ENCODE data around the gene AAMDC. TPM values are rescaled to one million over a fixed set of nuclear protein-coding genes. Genes with fewer than 3 reads are reported as not detected.
"Not testable (repeated sequence)": the region's sequence is repeated elsewhere in the genome, so short reads cannot be mapped to it uniquely, and the experiment has no call there.

Gene AAMDC
- polyA plus RNA-seq, 1 donor from 2014 or later = 9.7 TPM

DNA sequence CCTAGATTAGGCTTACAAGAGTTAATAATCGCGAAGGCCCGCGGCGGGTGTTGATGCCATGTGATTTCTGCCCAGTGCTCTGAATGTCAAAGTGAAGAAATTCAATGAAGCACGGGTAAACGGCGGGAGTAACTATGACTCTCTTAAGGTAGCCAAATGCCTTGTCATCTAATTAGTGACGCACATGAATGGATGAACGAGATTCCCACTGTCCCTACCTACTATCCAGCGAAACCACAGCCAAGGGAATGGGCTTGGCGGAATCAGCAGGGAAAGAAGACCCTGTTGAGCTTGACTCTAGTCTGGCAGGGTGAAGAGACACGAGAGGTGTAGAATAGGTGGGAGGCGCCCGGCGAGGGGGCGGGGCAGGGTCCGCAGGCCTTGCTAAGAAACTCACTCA is 65.5 kb downstream of the AAMDC start:
- TF ChIP-seq EP300 (conservative IDR thresholded peaks at IDR 0.05; ENCODE audit: poor library complexity, severe bottlenecking) = no peak
- no peak for TF ChIP-seq POLR2AphosphoS5 (IDR thresholded peaks at IDR 0.05)
- TF ChIP-seq, protein P1, sequence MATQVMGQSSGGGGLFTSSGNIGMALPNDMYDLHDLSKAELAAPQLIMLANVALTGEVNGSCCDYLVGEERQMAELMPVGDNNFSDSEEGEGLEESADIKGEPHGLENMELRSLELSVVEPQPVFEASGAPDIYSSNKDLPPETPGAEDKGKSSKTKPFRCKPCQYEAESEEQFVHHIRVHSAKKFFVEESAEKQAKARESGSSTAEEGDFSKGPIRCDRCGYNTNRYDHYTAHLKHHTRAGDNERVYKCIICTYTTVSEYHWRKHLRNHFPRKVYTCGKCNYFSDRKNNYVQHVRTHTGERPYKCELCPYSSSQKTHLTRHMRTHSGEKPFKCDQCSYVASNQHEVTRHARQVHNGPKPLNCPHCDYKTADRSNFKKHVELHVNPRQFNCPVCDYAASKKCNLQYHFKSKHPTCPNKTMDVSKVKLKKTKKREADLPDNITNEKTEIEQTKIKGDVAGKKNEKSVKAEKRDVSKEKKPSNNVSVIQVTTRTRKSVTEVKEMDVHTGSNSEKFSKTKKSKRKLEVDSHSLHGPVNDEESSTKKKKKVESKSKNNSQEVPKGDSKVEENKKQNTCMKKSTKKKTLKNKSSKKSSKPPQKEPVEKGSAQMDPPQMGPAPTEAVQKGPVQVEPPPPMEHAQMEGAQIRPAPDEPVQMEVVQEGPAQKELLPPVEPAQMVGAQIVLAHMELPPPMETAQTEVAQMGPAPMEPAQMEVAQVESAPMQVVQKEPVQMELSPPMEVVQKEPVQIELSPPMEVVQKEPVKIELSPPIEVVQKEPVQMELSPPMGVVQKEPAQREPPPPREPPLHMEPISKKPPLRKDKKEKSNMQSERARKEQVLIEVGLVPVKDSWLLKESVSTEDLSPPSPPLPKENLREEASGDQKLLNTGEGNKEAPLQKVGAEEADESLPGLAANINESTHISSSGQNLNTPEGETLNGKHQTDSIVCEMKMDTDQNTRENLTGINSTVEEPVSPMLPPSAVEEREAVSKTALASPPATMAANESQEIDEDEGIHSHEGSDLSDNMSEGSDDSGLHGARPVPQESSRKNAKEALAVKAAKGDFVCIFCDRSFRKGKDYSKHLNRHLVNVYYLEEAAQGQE (IDR thresholded peaks at IDR 0.05; ENCODE audit: borderline replicate concordance) = no peak
- TF ChIP-seq RAD21 (conservative IDR thresholded peaks at IDR 0.05) = no peak
- TF ChIP-seq SMC3 (conservative IDR thresholded peaks at IDR 0.05; ENCODE audit: poor library complexity) = no peak
- no peak for TF ChIP-seq MXI1 (conservative IDR thresholded peaks at IDR 0.05; ENCODE audit: poor library complexity, severe bottlenecking)
- no peak for TF ChIP-seq TAF1 (IDR thresholded peaks at IDR 0.05; ENCODE audit: low read depth)
- no peak for TF ChIP-seq EZH2 (IDR thresholded peaks at IDR 0.05; ENCODE audit: borderline replicate concordance, insufficient read depth, low read length, poor library complexity, severe bottlenecking)
- TF ChIP-seq, protein P2, sequence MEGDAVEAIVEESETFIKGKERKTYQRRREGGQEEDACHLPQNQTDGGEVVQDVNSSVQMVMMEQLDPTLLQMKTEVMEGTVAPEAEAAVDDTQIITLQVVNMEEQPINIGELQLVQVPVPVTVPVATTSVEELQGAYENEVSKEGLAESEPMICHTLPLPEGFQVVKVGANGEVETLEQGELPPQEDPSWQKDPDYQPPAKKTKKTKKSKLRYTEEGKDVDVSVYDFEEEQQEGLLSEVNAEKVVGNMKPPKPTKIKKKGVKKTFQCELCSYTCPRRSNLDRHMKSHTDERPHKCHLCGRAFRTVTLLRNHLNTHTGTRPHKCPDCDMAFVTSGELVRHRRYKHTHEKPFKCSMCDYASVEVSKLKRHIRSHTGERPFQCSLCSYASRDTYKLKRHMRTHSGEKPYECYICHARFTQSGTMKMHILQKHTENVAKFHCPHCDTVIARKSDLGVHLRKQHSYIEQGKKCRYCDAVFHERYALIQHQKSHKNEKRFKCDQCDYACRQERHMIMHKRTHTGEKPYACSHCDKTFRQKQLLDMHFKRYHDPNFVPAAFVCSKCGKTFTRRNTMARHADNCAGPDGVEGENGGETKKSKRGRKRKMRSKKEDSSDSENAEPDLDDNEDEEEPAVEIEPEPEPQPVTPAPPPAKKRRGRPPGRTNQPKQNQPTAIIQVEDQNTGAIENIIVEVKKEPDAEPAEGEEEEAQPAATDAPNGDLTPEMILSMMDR (IDR thresholded peaks at IDR 0.05; ENCODE audit: poor library complexity, severe bottlenecking) = no peak
- H3F3A ChIP-seq (ENCODE audit: insufficient read depth, low read length, poor library complexity, severe bottlenecking) = no peaks in the 10 kb centered on the region
- H3K9me3 ChIP-seq (ENCODE audit: low read length) = no peaks in the 10 kb centered on the region
- no peak overlapping the region for H3K4me3 ChIP-seq (ENCODE audit: low read length)
- no peaks in the 10 kb centered on the region for H3K9me2 ChIP-seq (ENCODE audit: insufficient read depth, low read length)
- H3K27me3 ChIP-seq (ENCODE audit: insufficient read depth, low read depth, low read length) = no peaks in the 10 kb centered on the region
- H2AFZ ChIP-seq (ENCODE audit: low read depth, low read length) = no peak overlapping the region
- H4K20me1 ChIP-seq (ENCODE audit: insufficient read depth) = no peaks in the 10 kb centered on the region
- H3K9ac ChIP-seq (ENCODE audit: low read length) = no peak overlapping the region
- no peak overlapping the region for H3K27ac ChIP-seq (ENCODE audit: low read length)
- no peak overlapping the region for H3K4me2 ChIP-seq (ENCODE audit: low read length)
- no peaks in the 10 kb centered on the region for H3K36me3 ChIP-seq (ENCODE audit: insufficient read depth, low read length)
- no peaks in the 10 kb centered on the region for H3K79me2 ChIP-seq (replicated peaks; ENCODE audit: insufficient read depth, low read length)

GRCh38 chr11:77889045-77889444 is 68.1 kb downstream of the AAMDC start:
- not testable (repeated sequence) for H2AFZ ChIP-seq (ENCODE audit: low read depth, low read length); H3K79me2 ChIP-seq (replicated peaks; ENCODE audit: insufficient read depth, low read length); H3K27ac ChIP-seq (ENCODE audit: low read length); H3K36me3 ChIP-seq (ENCODE audit: insufficient read depth, low read length); H3K9me2 ChIP-seq (ENCODE audit: insufficient read depth, low read length); H4K20me1 ChIP-seq (ENCODE audit: insufficient read depth); H3K4me2 ChIP-seq (ENCODE audit: low read length); H3F3A ChIP-seq (ENCODE audit: insufficient read depth, low read length, poor library complexity, severe bottlenecking); H3K27me3 ChIP-seq (ENCODE audit: insufficient read depth, low read depth, low read length); H3K4me3 ChIP-seq (ENCODE audit: low read length); H3K9me3 ChIP-seq (ENCODE audit: low read length); H3K9ac ChIP-seq (ENCODE audit: low read length)

DNA sequence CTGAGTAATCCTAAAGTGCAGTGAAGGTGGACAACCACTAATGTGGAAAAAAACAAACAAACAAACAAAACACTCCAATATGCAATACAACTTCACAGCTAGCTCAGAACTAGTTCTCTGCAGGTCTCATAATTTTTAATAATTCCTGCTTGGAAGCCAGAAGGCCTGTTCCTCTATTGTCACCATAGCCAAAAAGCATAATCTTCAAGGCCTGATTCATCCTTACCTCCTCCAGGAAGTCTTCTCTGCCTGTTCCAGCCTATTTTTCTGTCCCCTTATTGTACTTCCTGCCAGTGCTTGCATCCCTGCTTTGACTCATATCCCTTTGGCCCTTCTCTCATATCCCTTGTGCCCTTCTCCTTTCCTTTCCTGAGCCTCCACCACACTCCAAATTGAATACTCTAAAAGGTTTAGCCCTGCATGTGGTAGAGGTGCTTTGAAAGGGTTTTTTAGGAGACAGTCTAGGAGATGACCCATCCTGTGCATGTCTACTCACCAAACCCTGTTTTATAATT is 69.2 kb downstream of the AAMDC start:
- H3K36me3 ChIP-seq (ENCODE audit: insufficient read depth, low read length); H3K79me2 ChIP-seq (replicated peaks; ENCODE audit: insufficient read depth, low read length); H3K9ac ChIP-seq (ENCODE audit: low read length); H4K20me1 ChIP-seq (ENCODE audit: insufficient read depth); H3K27me3 ChIP-seq (ENCODE audit: insufficient read depth, low read depth, low read length); H2AFZ ChIP-seq (ENCODE audit: low read depth, low read length); H3K27ac ChIP-seq (ENCODE audit: low read length); H3F3A ChIP-seq (ENCODE audit: insufficient read depth, low read length, poor library complexity, severe bottlenecking); H3K9me3 ChIP-seq (ENCODE audit: low read length); H3K4me2 ChIP-seq (ENCODE audit: low read length); H3K9me2 ChIP-seq (ENCODE audit: insufficient read depth, low read length); H3K4me3 ChIP-seq (ENCODE audit: low read length): not testable (repeated sequence)

- not testable (repeated sequence) for H2AFZ ChIP-seq (ENCODE audit: low read depth, low read length); H3K4me2 ChIP-seq (ENCODE audit: low read length); H4K20me1 ChIP-seq (ENCODE audit: insufficient read depth); H3K36me3 ChIP-seq (ENCODE audit: insufficient read depth, low read length); H3F3A ChIP-seq (ENCODE audit: insufficient read depth, low read length, poor library complexity, severe bottlenecking); H3K4me3 ChIP-seq (ENCODE audit: low read length); H3K9me2 ChIP-seq (ENCODE audit: insufficient read depth, low read length); H3K9ac ChIP-seq (ENCODE audit: low read length); H3K27ac ChIP-seq (ENCODE audit: low read length); H3K79me2 ChIP-seq (replicated peaks; ENCODE audit: insufficient read depth, low read length); H3K27me3 ChIP-seq (ENCODE audit: insufficient read depth, low read depth, low read length); H3K9me3 ChIP-seq (ENCODE audit: low read length)
These were observed 69.7 kb downstream of the AAMDC start for GRCh38 chr11:77890619-77891056.

DNA sequence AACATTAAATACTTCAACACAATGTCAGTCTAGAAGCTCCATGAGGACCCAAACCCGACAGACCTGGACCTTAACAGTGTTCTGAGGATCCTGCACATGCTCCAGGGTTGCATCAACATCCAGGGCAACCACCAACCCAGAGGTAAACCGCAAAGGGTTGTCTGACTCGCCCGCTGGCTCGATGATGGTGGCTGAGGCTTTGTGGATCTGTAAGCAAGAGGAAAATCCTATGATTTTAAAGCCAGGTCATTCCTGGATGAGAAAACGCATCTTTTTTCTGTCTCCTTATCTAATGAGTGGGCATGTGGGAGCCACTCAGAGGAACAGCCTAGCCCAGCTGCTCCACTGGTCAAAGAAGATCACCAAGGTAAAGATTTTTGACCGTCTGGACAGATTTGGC is 70.3 kb downstream of the AAMDC start:
- not testable (repeated sequence) for H3K9me3 ChIP-seq (ENCODE audit: low read length); H3K9ac ChIP-seq (ENCODE audit: low read length); H3K36me3 ChIP-seq (ENCODE audit: insufficient read depth, low read length); H3K27ac ChIP-seq (ENCODE audit: low read length); H3F3A ChIP-seq (ENCODE audit: insufficient read depth, low read length, poor library complexity, severe bottlenecking); H4K20me1 ChIP-seq (ENCODE audit: insufficient read depth); H2AFZ ChIP-seq (ENCODE audit: low read depth, low read length); H3K4me3 ChIP-seq (ENCODE audit: low read length); H3K27me3 ChIP-seq (ENCODE audit: insufficient read depth, low read depth, low read length); H3K4me2 ChIP-seq (ENCODE audit: low read length); H3K9me2 ChIP-seq (ENCODE audit: insufficient read depth, low read length); H3K79me2 ChIP-seq (replicated peaks; ENCODE audit: insufficient read depth, low read length)

All from neural cell (in vitro differentiated cells).